ENCODE measurements around the gene CLDN1.

CLDN1 gene

DNA sequence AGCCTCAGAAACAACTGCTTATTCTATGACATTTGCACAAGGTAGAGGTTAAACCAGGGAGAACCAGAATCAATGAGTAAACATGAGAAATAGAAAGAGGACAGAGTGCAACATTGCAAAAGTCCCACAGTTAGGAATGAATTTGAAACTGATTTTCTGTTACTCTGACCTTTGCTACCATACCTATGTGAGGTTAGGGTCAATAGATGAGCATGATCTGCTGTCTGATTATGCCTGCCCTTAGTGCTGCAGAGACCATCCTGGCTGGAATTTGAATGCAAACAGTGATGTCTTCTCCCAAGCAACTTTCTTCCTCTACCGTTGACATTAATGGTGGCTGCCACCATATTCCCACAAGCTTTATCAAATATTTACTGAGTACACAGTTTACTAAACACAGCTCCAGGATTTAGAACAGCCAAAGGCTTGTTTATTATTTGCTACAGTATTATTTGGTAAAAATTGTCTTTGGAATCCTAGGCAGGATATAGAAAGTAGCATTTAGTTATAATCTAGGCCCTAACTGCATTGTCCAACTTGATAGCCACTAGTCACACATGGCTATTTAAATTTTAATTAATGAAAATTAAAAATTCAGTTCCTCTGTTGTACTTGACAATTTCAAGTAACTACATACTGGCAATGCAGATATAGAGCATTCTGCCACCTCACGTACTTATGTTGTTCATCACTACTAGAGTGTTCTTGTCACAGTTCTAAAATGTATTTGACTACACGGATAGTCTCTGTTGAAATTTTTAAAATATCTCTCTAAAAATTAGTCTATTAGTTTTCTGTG is 8.9 kb upstream of the CLDN1 start:
- DNase-seq, result no peak

GRCh38 chr3:190326930-190327329 is 4.7 kb upstream of the CLDN1 start:
- no peak for DNase-seq

DNA sequence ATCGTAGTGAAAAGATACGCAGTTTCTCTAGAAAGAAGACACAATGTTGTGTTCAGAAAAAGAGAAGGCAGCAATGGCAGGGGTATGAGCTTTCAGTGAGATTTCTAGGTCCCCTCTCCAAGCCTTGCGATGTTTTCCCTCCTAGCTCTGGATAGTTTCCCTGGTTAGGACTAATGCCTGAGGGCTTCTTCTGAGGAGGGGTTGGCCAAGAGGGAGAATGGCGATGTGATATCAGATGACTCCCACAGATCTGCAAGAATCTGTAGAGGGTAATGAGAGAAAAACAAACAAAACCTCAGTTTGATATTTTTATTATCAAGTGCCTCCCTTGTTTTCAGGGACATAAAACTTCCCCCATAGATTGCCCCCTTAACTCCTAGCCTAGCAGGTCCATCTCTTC is 4.1 kb upstream of the CLDN1 start:
- no peak for DNase-seq

GRCh38 chr3:190325923-190326322 is 3.7 kb upstream of the CLDN1 start:
- DNase-seq, result no peak

DNA sequence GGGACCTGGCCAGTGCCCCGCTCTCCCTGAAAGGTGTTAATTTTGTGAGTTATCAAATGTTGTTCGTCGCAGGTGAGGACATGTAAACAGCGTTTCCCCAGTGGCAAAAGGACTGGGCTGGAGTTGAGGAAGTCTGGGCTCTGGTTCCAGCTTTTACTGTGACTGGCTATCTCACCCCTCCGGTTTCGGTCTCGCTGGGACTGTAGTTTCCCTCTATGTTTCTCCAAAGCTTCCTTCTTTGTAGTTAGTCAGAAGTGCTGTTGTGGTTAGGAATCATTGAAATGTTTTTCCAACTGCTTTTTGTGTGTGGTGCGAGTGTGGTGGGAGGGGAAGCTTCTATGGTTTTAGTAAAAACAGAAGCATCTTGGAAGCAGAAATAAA is 990 bp upstream of the CLDN1 start:
- DNase-seq, result no peak

GRCh38 chr3:190322604-190323245 is 479 bp upstream of the CLDN1 start:
- DNase-seq, result no peak

DNA sequence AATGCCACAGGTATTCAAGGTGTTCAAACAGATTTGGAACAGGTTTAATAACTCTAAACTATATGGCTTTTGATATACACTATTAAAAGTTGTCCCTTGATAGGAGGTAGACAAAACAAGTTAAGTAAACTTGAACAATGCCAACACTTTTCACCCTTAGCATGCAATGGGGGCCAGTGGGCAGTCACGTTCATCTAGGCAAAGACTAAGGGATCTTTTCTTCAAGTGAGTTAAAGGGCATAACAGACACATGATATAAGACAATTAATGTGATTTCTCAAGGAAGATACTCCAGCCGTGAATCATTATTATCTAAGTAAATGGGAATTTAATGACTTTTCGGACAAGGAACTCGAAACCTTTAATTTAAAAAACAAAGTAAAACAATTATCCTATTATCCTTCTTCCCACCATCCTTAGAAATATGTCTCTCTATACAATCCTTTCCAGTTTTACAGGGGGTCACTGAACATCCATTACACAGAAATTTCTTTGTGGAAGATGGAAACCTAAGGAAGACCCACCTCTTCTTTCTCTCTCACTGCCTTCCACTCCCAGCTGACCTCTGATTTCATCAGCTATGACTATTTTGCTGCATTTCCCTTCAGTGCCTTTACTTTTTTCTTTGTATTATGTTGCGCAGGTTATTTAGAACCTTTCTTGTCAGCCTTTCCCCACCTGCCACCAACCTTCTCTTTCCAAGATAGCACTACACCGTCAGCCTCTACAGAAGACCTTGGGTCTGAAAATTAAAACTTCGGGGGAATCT is 1.5 kb downstream of the CLDN1 start:
- DNase-seq, result no peak

DNA sequence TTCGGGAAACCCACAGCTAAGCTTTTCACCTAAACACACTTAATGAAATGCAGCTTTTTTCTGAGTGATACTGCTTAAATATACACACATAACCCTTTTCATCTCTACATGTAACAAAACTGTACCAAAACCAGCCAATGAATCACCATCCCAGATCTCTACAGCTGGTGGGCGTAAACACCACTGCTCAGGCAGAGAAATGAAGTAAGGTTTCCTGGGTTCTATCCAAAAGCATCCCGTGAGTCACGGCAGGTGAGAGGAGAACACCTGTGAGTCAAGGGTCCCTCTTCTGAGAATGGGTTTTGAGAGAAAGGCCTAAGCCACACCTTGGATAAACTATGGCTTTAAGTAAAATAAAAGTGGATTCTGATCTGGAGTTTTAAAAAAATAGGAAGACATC is 2.6 kb downstream of the CLDN1 start:
- no peak for DNase-seq

DNA sequence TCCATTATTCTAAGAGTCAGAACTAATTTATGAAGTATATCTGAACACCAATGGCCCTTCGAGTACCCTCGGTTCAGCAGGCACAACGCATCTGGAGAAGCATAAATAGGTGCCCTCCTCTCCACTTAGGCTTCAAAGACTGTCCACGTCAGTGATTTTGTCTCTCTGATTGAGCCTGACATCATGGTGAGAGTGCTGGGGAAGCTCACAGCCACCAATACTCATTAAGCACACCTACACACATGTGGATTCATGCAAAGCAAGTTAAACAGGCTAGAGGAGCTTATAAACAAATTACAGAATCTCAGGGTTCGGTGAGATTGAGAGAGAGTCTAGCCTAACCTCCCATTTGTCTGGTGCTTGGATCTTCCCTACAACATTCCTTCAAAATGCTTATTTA is 3.6 kb downstream of the CLDN1 start:
- DNase-seq, result no peak

- DNase-seq, result no peak
Measured at GRCh38 chr3:190314741-190315140, 7.5 kb downstream of the CLDN1 start.

GRCh38 chr3:190309414-190309813 is 12.8 kb downstream of the CLDN1 start:
- no peak for DNase-seq

DNA sequence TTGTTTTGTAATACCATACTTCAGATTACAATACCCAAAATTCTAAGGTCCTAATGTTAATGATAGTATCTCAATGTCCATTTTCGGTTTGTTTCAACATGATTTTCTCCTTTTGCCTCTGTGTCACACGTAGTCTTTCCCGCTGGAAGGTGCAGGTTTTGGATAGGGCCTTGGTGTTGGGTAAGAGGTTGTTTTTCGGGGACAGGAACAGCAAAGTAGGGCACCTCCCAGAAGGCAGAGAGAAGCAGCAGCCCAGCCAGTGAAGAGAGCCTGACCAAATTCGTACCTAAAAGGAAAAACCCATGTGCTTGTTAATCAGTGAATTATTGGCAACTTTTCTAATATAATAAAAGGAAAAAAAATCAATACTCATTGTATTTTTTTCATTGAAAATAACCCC is 14.1 kb downstream of the CLDN1 start:
- no peak for DNase-seq

DNA sequence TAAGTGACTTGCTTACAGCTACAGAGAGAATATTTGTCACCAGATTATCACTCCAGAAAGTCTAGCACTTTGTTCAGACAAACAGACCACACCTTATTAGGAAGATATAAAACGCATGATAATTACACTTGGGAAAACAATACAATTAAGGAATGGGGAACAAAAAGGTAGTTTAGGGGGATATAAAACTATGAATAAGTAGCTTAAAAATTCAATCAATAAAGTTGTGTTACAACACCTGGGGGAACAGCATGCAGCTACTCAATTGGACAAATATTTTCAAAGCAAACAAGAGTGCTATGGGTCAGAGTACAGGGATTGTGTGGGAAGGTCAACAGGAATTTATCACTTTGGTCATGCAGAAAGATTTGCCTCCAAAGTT is 15.1 kb downstream of the CLDN1 start:
- DNase-seq, result no peak

GRCh38 chr3:190306513-190307163 is 15.6 kb downstream of the CLDN1 start:
- peak in 1 of 2 donors; percentile 1 for DNase-seq

DNA sequence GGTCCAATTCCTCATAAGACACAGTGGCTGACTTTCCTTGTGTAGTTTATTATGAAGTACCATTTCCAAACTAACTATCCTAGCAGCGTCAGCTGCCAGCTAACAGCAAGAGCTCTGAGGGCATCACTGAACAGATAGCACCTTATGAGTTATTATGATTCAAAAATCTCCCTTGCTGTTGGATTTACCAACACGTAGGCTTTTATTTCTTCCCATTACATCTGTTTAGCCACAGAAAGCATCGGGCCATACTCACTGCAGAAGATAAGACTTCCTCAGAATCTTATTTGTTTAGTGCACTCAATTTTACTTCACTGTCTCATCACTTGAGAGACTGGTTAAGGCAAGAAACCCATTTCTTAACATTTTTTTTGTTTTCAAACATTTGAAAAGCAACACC is 16.2 kb downstream of the CLDN1 start:
- no peak for DNase-seq

DNA sequence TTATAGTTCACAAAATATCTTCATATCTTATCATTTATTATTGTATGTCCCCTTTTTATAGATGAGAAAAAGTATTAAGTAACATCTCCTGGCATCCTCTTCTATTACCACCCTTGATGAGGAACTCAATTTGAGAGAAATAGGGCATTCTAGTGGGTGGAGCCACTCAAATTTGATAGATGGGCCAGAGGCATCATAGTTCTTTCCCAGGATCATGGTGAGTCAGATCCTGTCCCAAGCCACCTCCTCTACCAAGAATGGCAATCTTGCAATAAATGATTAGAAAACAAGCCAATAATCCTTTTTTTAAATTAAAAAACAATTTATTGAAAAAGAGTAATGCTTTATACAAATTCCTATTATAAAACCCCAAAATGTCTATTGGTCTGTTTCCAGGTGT is 16.8 kb downstream of the CLDN1 start:
- no peak for DNase-seq

- DNase-seq, result no peak
Measured at GRCh38 chr3:190303884-190304283, 18.4 kb downstream of the CLDN1 start.

DNA sequence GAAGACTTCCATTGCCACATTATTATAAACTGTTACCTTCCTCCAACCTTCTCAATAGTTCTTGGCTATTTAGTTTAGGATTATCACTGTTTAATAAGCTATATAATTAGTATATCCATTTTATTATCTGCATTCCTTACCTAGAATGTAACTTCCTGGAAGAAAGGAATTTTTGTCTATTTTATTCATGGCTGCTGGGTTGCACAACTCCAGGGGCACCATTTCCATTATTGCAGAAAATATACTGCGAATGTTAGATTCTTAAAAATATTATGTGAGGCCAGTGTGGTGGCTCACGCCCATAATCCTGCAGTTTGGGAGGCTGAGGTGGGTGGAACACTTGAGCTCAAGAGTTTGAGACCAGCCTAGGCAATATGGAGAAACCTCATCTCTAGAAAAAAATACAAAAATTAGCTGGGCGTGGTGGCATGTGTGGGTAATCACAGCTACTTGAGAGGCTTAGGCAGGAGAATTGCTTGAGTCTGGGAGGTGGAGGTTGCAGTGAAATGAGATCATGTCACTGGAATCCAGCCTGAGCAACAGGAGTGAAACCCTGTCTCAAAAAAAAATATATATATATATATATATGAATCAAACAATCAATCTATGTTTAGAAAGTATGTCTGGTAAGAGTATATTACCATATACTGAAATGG is 19.9 kb downstream of the CLDN1 start:
- DNase-seq, result no peak

GRCh38 chr3:190301591-190301990 is 20.7 kb downstream of the CLDN1 start:
- no peak for DNase-seq

- DNase-seq, result no peak
Measured at GRCh38 chr3:190299969-190300368, 22.3 kb downstream of the CLDN1 start.

- DNase-seq, result no peak
Measured at GRCh38 chr3:190294030-190294429, 28.2 kb downstream of the CLDN1 start.

DNA sequence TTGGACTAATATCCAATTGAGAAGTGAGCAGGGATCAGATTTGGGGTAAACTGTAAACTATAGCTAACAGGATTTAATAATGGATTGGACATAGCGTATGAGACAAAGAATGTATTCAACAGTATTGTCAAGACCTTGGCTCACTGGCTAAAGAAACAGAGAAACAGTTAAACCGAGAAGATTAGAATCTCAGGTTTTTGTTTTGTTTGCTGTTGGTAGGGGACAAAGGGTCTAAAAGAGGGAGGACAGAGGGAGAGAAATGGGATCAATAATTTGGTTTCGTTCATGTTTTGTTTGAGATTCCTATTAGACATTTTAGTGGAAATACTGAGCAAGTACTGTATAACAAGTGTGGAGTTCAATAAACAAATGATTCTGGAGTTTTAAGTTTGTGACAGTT is 28.6 kb downstream of the CLDN1 start:
- no peak for DNase-seq

DNA sequence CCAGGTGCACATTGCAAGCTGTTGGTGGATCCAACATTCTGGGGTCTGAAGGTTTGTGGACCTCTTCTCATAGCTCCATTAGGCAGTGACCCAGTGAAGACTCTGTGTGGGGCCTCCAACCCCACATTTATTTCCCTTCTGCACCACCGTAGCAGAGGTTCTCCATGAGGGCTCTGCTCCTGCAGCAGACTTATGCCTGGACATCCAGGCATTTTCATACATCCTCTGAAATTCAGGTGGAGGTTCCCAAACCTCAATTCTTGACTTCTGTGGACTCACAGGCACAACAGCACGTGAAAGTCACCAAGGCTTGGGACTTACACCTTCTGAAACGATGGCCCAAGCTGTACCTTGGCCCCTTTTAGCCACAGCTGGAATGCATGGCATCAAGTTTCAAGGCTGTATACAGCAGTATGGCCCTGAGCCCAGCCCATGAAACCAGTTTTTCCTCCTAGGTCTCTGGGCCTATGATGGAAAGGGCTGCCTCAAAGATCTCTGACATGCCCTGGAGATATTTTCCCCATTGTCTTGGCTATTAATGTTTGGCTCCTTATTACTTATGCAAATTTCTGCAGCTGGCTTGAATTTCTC is 30.2 kb downstream of the CLDN1 start:
- no peak for DNase-seq

All from CD4-positive, alpha-beta T cell treated with Interleukin-1 beta for 1 hour (primary cell).